ENCODE measurements around the gene STK17B. TPM values are rescaled to one million over a fixed set of nuclear protein-coding genes. Genes with fewer than 3 reads are reported as not detected.

STK17B gene
- total RNA-seq, 1 donor from 2014 or later: 42.6 TPM

- FAIRE-seq (no peak), DNase-seq (ENCODE audit: low read depth) (no peak)
- H3K4me2 ChIP-seq (ENCODE audit: low read length): no peak overlapping the region
- no peaks in the 10 kb centered on the region for H3K9me3 ChIP-seq (ENCODE audit: insufficient read depth, low read depth, low read length)
- H3K79me2 ChIP-seq (ENCODE audit: insufficient read depth, low read length): no peaks in the 10 kb centered on the region
- H4K20me1 ChIP-seq (ENCODE audit: insufficient read depth, low read length): no peaks in the 10 kb centered on the region
- no peaks in the 10 kb centered on the region for H3K9me3 Mint-ChIP-seq (ENCODE audit: unreplicated experiment)
- no peaks in the 10 kb centered on the region for H3K36me3 Mint-ChIP-seq (ENCODE audit: low read depth, unreplicated experiment)
- H3K27ac ChIP-seq (ENCODE audit: low read depth, low read length): no peak overlapping the region
- TF ChIP-seq CTCF (IDR thresholded peaks at IDR 0.05; ENCODE audit: insufficient read depth, low read depth, low read length) (no peak), EZH2 (IDR thresholded peaks at IDR 0.05; ENCODE audit: insufficient read depth, low read length) (no peak)
- H3K27ac Mint-ChIP-seq (ENCODE audit: unreplicated experiment): no peak overlapping the region
- no peak overlapping the region for H2AFZ ChIP-seq (ENCODE audit: low read depth, low read length)
- H3K27me3 ChIP-seq (ENCODE audit: insufficient read depth, low read length): no peaks in the 10 kb centered on the region
- H3K36me3 ChIP-seq (ENCODE audit: insufficient read depth, low read length): no peaks in the 10 kb centered on the region
- no peaks in the 10 kb centered on the region for H3K4me1 ChIP-seq (ENCODE audit: insufficient read depth, low read length)
- no peak overlapping the region for H3K4me3 Mint-ChIP-seq (ENCODE audit: unreplicated experiment)
- H3K9ac ChIP-seq (ENCODE audit: low read length): no peak overlapping the region
- H3K4me3 ChIP-seq (ENCODE audit: insufficient read depth, low read depth, low read length): no peak overlapping the region
- no peaks in the 10 kb centered on the region for H3K27me3 Mint-ChIP-seq (ENCODE audit: low read depth, unreplicated experiment)
- H3K4me1 Mint-ChIP-seq (ENCODE audit: low read depth, unreplicated experiment): peaks cover 9% of the 10 kb centered on the region
Measured at GRCh38 chr2:196103626-196104025, 67.8 kb downstream of the STK17B start.

GRCh38 chr2:196101325-196101991, 69.9 kb downstream of the STK17B start:
- no peaks in the 10 kb centered on the region for H3K27me3 ChIP-seq (ENCODE audit: insufficient read depth, low read length)
- Mint-ChIP-seq H3K4me1 (ENCODE audit: low read depth, unreplicated experiment) (peaks cover 9% of the 10 kb centered on the region), H3K9me3 (ENCODE audit: unreplicated experiment) (no peaks in the 10 kb centered on the region), H3K4me3 (ENCODE audit: unreplicated experiment) (no peak overlapping the region), H3K27ac (ENCODE audit: unreplicated experiment) (no peak overlapping the region), H3K27me3 (ENCODE audit: low read depth, unreplicated experiment) (no peaks in the 10 kb centered on the region), H3K36me3 (ENCODE audit: low read depth, unreplicated experiment) (no peaks in the 10 kb centered on the region)
- FAIRE-seq: peak; percentile 20
- no peak overlapping the region for H2AFZ ChIP-seq (ENCODE audit: low read depth, low read length)
- no peaks in the 10 kb centered on the region for H3K36me3 ChIP-seq (ENCODE audit: insufficient read depth, low read length)
- no peaks in the 10 kb centered on the region for H3K4me1 ChIP-seq (ENCODE audit: insufficient read depth, low read length)
- no peaks in the 10 kb centered on the region for H3K79me2 ChIP-seq (ENCODE audit: insufficient read depth, low read length)
- no peaks in the 10 kb centered on the region for H3K9me3 ChIP-seq (ENCODE audit: insufficient read depth, low read depth, low read length)
- no peak overlapping the region for H3K27ac ChIP-seq (ENCODE audit: low read depth, low read length)
- no peak overlapping the region for H3K9ac ChIP-seq (ENCODE audit: low read length)
- H3K4me3 ChIP-seq (ENCODE audit: insufficient read depth, low read depth, low read length): no peak overlapping the region
- H3K4me2 ChIP-seq (ENCODE audit: low read length): no peak overlapping the region
- TF ChIP-seq EZH2 (IDR thresholded peaks at IDR 0.05; ENCODE audit: insufficient read depth, low read length) (no peak), CTCF (IDR thresholded peaks at IDR 0.05; ENCODE audit: insufficient read depth, low read depth, low read length) (no peak)
- DNase-seq (ENCODE audit: low read depth): peak; percentile 74
- no peaks in the 10 kb centered on the region for H4K20me1 ChIP-seq (ENCODE audit: insufficient read depth, low read length)

GRCh38 chr2:196099916-196100315, 71.5 kb downstream of the STK17B start:
- Mint-ChIP-seq H3K9me3 (ENCODE audit: unreplicated experiment) (peaks cover 1% of the 10 kb centered on the region), H3K27ac (ENCODE audit: unreplicated experiment) (no peak overlapping the region), H3K4me1 (ENCODE audit: low read depth, unreplicated experiment) (peaks cover 9% of the 10 kb centered on the region), H3K4me3 (ENCODE audit: unreplicated experiment) (no peak overlapping the region), H3K36me3 (ENCODE audit: low read depth, unreplicated experiment) (no peaks in the 10 kb centered on the region), H3K27me3 (ENCODE audit: low read depth, unreplicated experiment) (no peaks in the 10 kb centered on the region)
- TF ChIP-seq CTCF (IDR thresholded peaks at IDR 0.05; ENCODE audit: insufficient read depth, low read depth, low read length): no peak
- no peak for TF ChIP-seq EZH2 (IDR thresholded peaks at IDR 0.05; ENCODE audit: insufficient read depth, low read length)
- Histone ChIP-seq H3K27me3 (ENCODE audit: insufficient read depth, low read length) (no peaks in the 10 kb centered on the region), H3K4me3 (ENCODE audit: insufficient read depth, low read depth, low read length) (no peak overlapping the region), H3K79me2 (ENCODE audit: insufficient read depth, low read length) (no peaks in the 10 kb centered on the region), H3K27ac (ENCODE audit: low read depth, low read length) (no peak overlapping the region), H3K36me3 (ENCODE audit: insufficient read depth, low read length) (no peaks in the 10 kb centered on the region), H3K9ac (ENCODE audit: low read length) (no peak overlapping the region), H2AFZ (ENCODE audit: low read depth, low read length) (no peak overlapping the region), H3K4me1 (ENCODE audit: insufficient read depth, low read length) (no peaks in the 10 kb centered on the region), H3K9me3 (ENCODE audit: insufficient read depth, low read depth, low read length) (no peaks in the 10 kb centered on the region), H3K4me2 (ENCODE audit: low read length) (no peak overlapping the region), H4K20me1 (ENCODE audit: insufficient read depth, low read length) (no peaks in the 10 kb centered on the region)
- FAIRE-seq: no peak
- DNase-seq (ENCODE audit: low read depth): peak; percentile 31
